Germinal center (tissue), 1 donor: Measurements from ENCODE around the gene AK4.

Source experiments
- DNase-seq: peaks from one replicate; pipeline ENCODE4 v3.0.0; 2012; ENCODE audit warnings: mixed read lengths, low spot score

Gene AK4

GRCh38 chr1:65176591-65176990 lies 28.6 kb downstream of the AK4 start:
- no peak for DNase-seq

- DNase-seq: no peak
Measured at GRCh38 chr1:65177457-65177856, 29.5 kb downstream of the AK4 start.

- no peak for DNase-seq
Measured at GRCh38 chr1:65178235-65178634, 30.2 kb downstream of the AK4 start.

- DNase-seq: no peak
Measured at GRCh38 chr1:65179148-65179547, 31.1 kb downstream of the AK4 start.

- no peak for DNase-seq
Measured at GRCh38 chr1:65180977-65181376, 33.0 kb downstream of the AK4 start.

GRCh38 chr1:65182658-65183268 lies 34.8 kb downstream of the AK4 start:
- DNase-seq: no peak

GRCh38 chr1:65189576-65190115 lies 41.6 kb downstream of the AK4 start:
- DNase-seq: no peak

- DNase-seq: no peak
Measured at GRCh38 chr1:65190229-65190628, 42.2 kb downstream of the AK4 start.

GRCh38 chr1:65193129-65193695 lies 45.2 kb downstream of the AK4 start:
- no peak for DNase-seq

GRCh38 chr1:65195495-65196417 lies 47.8 kb downstream of the AK4 start:
- no peak for DNase-seq

- DNase-seq: no peak
Measured at GRCh38 chr1:65196926-65197325, 48.9 kb downstream of the AK4 start.

- DNase-seq: no peak
Measured at GRCh38 chr1:65197636-65198035, 49.6 kb downstream of the AK4 start.

GRCh38 chr1:65198096-65198495 lies 50.1 kb downstream of the AK4 start:
- DNase-seq: no peak

- DNase-seq: no peak
Measured at GRCh38 chr1:65200411-65200810, 52.4 kb downstream of the AK4 start.

- no peak for DNase-seq
Measured at GRCh38 chr1:65206836-65207235, 58.8 kb downstream of the AK4 start.

- DNase-seq: no peak
Measured at GRCh38 chr1:65207317-65207716, 59.3 kb downstream of the AK4 start.

GRCh38 chr1:65208563-65208973 lies 60.6 kb downstream of the AK4 start:
- no peak for DNase-seq

GRCh38 chr1:65209005-65209885 lies 61.2 kb downstream of the AK4 start:
- DNase-seq: peak; percentile 54

GRCh38 chr1:65210325-65210724 lies 62.3 kb downstream of the AK4 start:
- no peak for DNase-seq

- no peak for DNase-seq
Measured at GRCh38 chr1:65211331-65211730, 63.3 kb downstream of the AK4 start.

GRCh38 chr1:65213271-65214023 lies 65.4 kb downstream of the AK4 start:
- DNase-seq: no peak
